ENCODE results near the gene MEIOSIN. TPM values are rescaled to one million over a fixed set of nuclear protein-coding genes. Genes with fewer than 3 reads are reported as not detected.

MEIOSIN gene
- total and polyA plus RNA-seq, 2 of the 13 experiments (the other 11 are each of a cell fraction or from before 2014, with no cell fraction given): not detected

DNA sequence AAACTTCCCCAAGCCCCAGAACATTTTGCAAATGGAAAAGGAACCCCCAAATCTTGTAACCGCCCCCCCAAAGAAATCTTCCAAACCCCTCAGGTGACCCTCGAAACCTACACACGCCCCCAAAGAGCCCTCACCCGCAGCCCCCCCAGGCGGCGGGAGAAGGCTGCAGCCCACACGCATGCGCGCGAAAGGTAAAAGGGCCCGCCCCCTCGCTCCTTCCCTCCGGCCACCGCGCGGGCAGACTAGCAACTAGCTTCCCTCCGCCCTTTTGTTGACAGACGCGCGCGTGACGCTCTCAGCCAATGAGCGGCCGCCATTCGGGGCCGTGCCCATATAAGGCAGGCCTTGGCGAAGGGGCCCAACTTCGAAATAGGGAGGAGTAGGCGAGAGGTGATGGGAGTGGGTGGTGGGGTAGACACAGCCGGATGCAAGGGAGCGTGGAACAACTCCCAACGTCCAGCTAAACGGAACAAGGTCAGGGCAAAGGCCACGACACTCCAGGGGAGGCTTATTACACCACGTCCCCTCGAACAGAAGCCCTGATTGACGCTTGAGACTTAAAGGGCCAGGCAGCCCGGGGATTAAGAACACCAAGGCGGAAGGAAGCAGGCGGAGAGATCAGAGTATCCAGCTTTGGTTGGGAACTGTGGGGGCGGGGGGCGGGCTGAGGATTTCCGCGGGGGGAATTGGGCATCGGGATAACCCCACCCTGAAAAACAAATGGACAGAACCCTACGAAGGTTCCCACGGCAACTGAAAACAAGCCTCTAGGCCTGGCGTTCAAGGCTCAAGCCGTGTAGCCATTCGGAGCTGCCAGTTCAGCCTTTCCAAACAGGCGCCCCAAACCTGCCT lies 15.9 kb upstream of the MEIOSIN start (continued):
- TF ChIP-seq, protein P1, sequence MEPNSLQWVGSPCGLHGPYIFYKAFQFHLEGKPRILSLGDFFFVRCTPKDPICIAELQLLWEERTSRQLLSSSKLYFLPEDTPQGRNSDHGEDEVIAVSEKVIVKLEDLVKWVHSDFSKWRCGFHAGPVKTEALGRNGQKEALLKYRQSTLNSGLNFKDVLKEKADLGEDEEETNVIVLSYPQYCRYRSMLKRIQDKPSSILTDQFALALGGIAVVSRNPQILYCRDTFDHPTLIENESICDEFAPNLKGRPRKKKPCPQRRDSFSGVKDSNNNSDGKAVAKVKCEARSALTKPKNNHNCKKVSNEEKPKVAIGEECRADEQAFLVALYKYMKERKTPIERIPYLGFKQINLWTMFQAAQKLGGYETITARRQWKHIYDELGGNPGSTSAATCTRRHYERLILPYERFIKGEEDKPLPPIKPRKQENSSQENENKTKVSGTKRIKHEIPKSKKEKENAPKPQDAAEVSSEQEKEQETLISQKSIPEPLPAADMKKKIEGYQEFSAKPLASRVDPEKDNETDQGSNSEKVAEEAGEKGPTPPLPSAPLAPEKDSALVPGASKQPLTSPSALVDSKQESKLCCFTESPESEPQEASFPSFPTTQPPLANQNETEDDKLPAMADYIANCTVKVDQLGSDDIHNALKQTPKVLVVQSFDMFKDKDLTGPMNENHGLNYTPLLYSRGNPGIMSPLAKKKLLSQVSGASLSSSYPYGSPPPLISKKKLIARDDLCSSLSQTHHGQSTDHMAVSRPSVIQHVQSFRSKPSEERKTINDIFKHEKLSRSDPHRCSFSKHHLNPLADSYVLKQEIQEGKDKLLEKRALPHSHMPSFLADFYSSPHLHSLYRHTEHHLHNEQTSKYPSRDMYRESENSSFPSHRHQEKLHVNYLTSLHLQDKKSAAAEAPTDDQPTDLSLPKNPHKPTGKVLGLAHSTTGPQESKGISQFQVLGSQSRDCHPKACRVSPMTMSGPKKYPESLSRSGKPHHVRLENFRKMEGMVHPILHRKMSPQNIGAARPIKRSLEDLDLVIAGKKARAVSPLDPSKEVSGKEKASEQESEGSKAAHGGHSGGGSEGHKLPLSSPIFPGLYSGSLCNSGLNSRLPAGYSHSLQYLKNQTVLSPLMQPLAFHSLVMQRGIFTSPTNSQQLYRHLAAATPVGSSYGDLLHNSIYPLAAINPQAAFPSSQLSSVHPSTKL (CRISPR knock-in tag; IDR thresholded peaks at IDR 0.05): peak; percentile 62
- TF ChIP-seq ZNF3 (CRISPR knock-in tag; IDR thresholded peaks at IDR 0.05) (no peak), ZNF772 (CRISPR knock-in tag; IDR thresholded peaks at IDR 0.05) (peak; percentile 96), FOSL2 (CRISPR knock-in tag; IDR thresholded peaks at IDR 0.05) (peak; percentile 69), PRMT3 (CRISPR knock-in tag; IDR thresholded peaks at IDR 0.05; ENCODE audit: borderline replicate concordance, low read depth) (no peak), ESRRA (CRISPR knock-in tag; IDR thresholded peaks at IDR 0.05; ENCODE audit: low read depth) (peak; percentile 54), ZFY (CRISPR knock-in tag; IDR thresholded peaks at IDR 0.05) (peak; percentile 51; the same call in 1 of the 2 replicates), MIER2 (CRISPR knock-in tag; IDR thresholded peaks at IDR 0.05) (0 out of 2 replicates have a peak, but pooled peaks have one; percentile 40), HHEX (CRISPR knock-in tag; IDR thresholded peaks at IDR 0.05) (no peak), KDM5A (IDR thresholded peaks at IDR 0.05; ENCODE audit: borderline replicate concordance, low read length) (peak; percentile 66; the same call in 1 of the 2 replicates), ZNF354B (CRISPR knock-in tag; IDR thresholded peaks at IDR 0.05) (no peak)
- TF ChIP-seq, protein P2, sequence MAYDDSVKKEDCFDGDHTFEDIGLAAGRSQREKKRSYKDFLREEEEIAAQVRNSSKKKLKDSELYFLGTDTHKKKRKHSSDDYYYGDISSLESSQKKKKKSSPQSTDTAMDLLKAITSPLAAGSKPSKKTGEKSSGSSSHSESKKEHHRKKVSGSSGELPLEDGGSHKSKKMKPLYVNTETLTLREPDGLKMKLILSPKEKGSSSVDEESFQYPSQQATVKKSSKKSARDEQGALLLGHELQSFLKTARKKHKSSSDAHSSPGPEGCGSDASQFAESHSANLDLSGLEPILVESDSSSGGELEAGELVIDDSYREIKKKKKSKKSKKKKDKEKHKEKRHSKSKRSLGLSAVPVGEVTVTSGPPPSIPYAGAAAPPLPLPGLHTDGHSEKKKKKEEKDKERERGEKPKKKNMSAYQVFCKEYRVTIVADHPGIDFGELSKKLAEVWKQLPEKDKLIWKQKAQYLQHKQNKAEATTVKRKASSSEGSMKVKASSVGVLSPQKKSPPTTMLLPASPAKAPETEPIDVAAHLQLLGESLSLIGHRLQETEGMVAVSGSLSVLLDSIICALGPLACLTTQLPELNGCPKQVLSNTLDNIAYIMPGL (CRISPR knock-in tag; IDR thresholded peaks at IDR 0.05; ENCODE audit: borderline replicate concordance in 1 of 2, low read depth in 1 of 2): peak in 1 of 2 experiments; percentile 70; a peak in 2 of 4 replicates
- TF ChIP-seq, protein P3, sequence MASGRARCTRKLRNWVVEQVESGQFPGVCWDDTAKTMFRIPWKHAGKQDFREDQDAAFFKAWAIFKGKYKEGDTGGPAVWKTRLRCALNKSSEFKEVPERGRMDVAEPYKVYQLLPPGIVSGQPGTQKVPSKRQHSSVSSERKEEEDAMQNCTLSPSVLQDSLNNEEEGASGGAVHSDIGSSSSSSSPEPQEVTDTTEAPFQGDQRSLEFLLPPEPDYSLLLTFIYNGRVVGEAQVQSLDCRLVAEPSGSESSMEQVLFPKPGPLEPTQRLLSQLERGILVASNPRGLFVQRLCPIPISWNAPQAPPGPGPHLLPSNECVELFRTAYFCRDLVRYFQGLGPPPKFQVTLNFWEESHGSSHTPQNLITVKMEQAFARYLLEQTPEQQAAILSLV (CRISPR knock-in tag; IDR thresholded peaks at IDR 0.05; ENCODE audit: borderline replicate concordance): 0 out of 2 replicates have a peak, but pooled peaks have one; percentile 49
- TF ChIP-seq, protein P4, sequence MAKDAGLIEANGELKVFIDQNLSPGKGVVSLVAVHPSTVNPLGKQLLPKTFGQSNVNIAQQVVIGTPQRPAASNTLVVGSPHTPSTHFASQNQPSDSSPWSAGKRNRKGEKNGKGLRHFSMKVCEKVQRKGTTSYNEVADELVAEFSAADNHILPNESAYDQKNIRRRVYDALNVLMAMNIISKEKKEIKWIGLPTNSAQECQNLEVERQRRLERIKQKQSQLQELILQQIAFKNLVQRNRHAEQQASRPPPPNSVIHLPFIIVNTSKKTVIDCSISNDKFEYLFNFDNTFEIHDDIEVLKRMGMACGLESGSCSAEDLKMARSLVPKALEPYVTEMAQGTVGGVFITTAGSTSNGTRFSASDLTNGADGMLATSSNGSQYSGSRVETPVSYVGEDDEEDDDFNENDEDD (CRISPR knock-in tag; IDR thresholded peaks at IDR 0.05; ENCODE audit: borderline replicate concordance): peak; percentile 74; the same call in 1 of the 2 replicates
- TF ChIP-seq, protein P5, sequence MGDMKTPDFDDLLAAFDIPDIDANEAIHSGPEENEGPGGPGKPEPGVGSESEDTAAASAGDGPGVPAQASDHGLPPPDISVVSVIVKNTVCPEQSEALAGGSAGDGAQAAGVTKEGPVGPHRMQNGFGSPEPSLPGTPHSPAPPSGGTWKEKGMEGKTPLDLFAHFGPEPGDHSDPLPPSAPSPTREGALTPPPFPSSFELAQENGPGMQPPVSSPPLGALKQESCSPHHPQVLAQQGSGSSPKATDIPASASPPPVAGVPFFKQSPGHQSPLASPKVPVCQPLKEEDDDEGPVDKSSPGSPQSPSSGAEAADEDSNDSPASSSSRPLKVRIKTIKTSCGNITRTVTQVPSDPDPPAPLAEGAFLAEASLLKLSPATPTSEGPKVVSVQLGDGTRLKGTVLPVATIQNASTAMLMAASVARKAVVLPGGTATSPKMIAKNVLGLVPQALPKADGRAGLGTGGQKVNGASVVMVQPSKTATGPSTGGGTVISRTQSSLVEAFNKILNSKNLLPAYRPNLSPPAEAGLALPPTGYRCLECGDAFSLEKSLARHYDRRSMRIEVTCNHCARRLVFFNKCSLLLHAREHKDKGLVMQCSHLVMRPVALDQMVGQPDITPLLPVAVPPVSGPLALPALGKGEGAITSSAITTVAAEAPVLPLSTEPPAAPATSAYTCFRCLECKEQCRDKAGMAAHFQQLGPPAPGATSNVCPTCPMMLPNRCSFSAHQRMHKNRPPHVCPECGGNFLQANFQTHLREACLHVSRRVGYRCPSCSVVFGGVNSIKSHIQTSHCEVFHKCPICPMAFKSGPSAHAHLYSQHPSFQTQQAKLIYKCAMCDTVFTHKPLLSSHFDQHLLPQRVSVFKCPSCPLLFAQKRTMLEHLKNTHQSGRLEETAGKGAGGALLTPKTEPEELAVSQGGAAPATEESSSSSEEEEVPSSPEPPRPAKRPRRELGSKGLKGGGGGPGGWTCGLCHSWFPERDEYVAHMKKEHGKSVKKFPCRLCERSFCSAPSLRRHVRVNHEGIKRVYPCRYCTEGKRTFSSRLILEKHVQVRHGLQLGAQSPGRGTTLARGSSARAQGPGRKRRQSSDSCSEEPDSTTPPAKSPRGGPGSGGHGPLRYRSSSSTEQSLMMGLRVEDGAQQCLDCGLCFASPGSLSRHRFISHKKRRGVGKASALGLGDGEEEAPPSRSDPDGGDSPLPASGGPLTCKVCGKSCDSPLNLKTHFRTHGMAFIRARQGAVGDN (CRISPR knock-in tag; IDR thresholded peaks at IDR 0.05): peak; percentile 84

Data from HepG2 (cell line).